A549 (cell line): ENCODE measurements around the gene RSAD1. TPM values are rescaled to one million over a fixed set of nuclear protein-coding genes. Genes with fewer than 3 reads are reported as not detected.

Experiments
- ATAC-seq, 2 experiments: fragments of 200-7000 bp in 1 of 2; fragments of >200 bp in 1 of 2; cut with Nextera tagmentation in 1 of 2; cut with Tn5 transposase in 1 of 2; 3 replicates each; pipeline versions ENCODE4 v1.8.0 to v1.9.1; 2018 to 2020; ENCODE audit warnings: mild to moderate bottlenecking in 1 of 2, moderate library complexity in 1 of 2
- CTCF ChIA-PET: fragments of 300-600 bp; sonication (Branson Sonifier 250); formaldehyde crosslinking; extraction: SDS; loops from one replicate; lab custom pipeline; 2021; ENCODE audit warnings: antibody characterized with exemption, inconsistent platforms; lab: Yijun Ruan, JAX
- POLR2A ChIA-PET: fragments of 350-600 bp; formaldehyde crosslinking; extraction: SDS; loops from one replicate; lab custom pipeline; 2021; ENCODE audit warnings: antibody characterized with exemption, inconsistent platforms; lab: Yijun Ruan, JAX
- DNase-seq, 2 experiments: peaks; one replicate each; pipeline versions ENCODE4 v3.0.0 to v3.0.0-alpha.2; 2011 to 2016; ENCODE audit warnings: low read depth in 1 of 2, low spot score in 1 of 2
- FAIRE-seq: peaks from 2 replicates; lab custom pipeline; 2011; peaks lifted over from hg19 to GRCh38; lab: Jason Lieb, UNC
- H3K27ac ChIP-seq, 2 experiments: fragments of >200 bp; sonication (Bioruptor Twin); formaldehyde crosslinking; 3 replicates each; pipeline ENCODE4 v1.5.1; 2016 to 2017
- H3K4me1 ChIP-seq: fragments of >200 bp; sonication (Bioruptor Twin); formaldehyde crosslinking; 3 replicates; pipeline ENCODE4 v1.6.1; 2016
- H3K4me2 ChIP-seq: fragments of >200 bp; sonication (Bioruptor Twin); formaldehyde crosslinking; 3 replicates; pipeline ENCODE4 v1.6.1; 2016
- H3K4me3 ChIP-seq: fragments of >200 bp; sonication (Bioruptor Twin); formaldehyde crosslinking; 3 replicates; pipeline ENCODE4 v1.5.1; 2016
- H3K9me3 ChIP-seq: fragments of >200 bp; sonication (Bioruptor Twin); formaldehyde crosslinking; 3 replicates; pipeline ENCODE4 v1.6.1; 2016
- BHLHE40 ChIP-seq: IDR thresholded peaks from 2 replicates; pipeline ENCODE4 v1.6.1; 2012; ENCODE audit warnings: low read depth, low read length, inconsistent platforms
- CBX2 ChIP-seq: fragments of 200-600 bp; sonication (generic); IDR thresholded peaks from 2 replicates; pipeline ENCODE4 v1.6.1; 2016; ENCODE audit warnings: low read depth, mild to moderate bottlenecking, borderline replicate concordance
- CBX8 ChIP-seq: fragments of 200-600 bp; sonication (generic); IDR thresholded peaks from 2 replicates; pipeline ENCODE4 v1.6.1; 2016
- CHD2 ChIP-seq: fragments of 150-350 bp; IDR thresholded peaks from 2 replicates; pipeline ENCODE4 v1.6.1; 2014; ENCODE audit warnings: low read length; ENCODE audit not compliant: partially characterized antibody
- CHD4 ChIP-seq: fragments of 200-600 bp; sonication (generic); IDR thresholded peaks from 2 replicates; pipeline ENCODE4 v1.6.1; 2016; ENCODE audit warnings: antibody characterized with exemption, mild to moderate bottlenecking, borderline replicate concordance
- EHMT2 ChIP-seq: fragments of 200-600 bp; sonication (generic); IDR thresholded peaks from 2 replicates; pipeline ENCODE4 v1.6.1; 2016; ENCODE audit warnings: antibody characterized with exemption, low read depth, mild to moderate bottlenecking, moderate library complexity
- EP300 ChIP-seq, 2 experiments: fragments of >200 bp; sonication (Bioruptor Twin); formaldehyde crosslinking; IDR thresholded peaks; 2 replicates in 1 of 2; 3 replicates in 1 of 2; pipeline ENCODE4 v1.6.1; 2016 to 2017
- FOXS1 ChIP-seq: fragments of 250-450 bp; sonication (Bioruptor Pico); IDR thresholded peaks from 2 replicates; pipeline ENCODE4 v1.5.0; 2020; ENCODE audit warnings: mild to moderate bottlenecking, moderate library complexity
- HDAC2 ChIP-seq: fragments of 200-600 bp; sonication (generic); IDR thresholded peaks from 2 replicates; pipeline ENCODE4 v1.6.1; 2016
- HEYL ChIP-seq: fragments of 250-450 bp; sonication (Bioruptor Pico); IDR thresholded peaks from 2 replicates; pipeline ENCODE4 v1.8.0; 2021; ENCODE audit warnings: mild to moderate bottlenecking, moderate library complexity
- HOXB5 ChIP-seq: fragments of 250-450 bp; sonication (Bioruptor Pico); IDR thresholded peaks from 2 replicates; pipeline ENCODE4 v1.5.0; 2020; ENCODE audit warnings: mild to moderate bottlenecking, moderate library complexity
- JUN ChIP-seq, 2 experiments: fragments of >200 bp; sonication (Bioruptor Twin); formaldehyde crosslinking; IDR thresholded peaks; 2 replicates in 1 of 2; 3 replicates in 1 of 2; pipeline ENCODE4 v1.6.1; 2016 to 2017
- KDM5A ChIP-seq: fragments of 200-600 bp; sonication (generic); IDR thresholded peaks from 2 replicates; pipeline ENCODE4 v1.6.1; 2016; ENCODE audit warnings: antibody characterized with exemption, mild to moderate bottlenecking
- MAFK ChIP-seq: fragments of 450-650 bp; IDR thresholded peaks from 2 replicates; pipeline ENCODE4 v1.6.1; 2014; ENCODE audit not compliant: partially characterized antibody
- MYC ChIP-seq: IDR thresholded peaks from 2 replicates; pipeline ENCODE4 v1.6.1; 2012; ENCODE audit warnings: mild to moderate bottlenecking, inconsistent platforms, low read length, improper control_type of control experiment, borderline replicate concordance
- NFE2L2 ChIP-seq: fragments of 150-350 bp; conservative IDR thresholded peaks from 2 replicates; pipeline ENCODE4 v1.6.1; 2014; ENCODE audit warnings: low read length
- PHF8 ChIP-seq: fragments of 200-600 bp; sonication (generic); IDR thresholded peaks from 2 replicates; pipeline ENCODE4 v1.6.1; 2016; ENCODE audit warnings: low read depth, mild to moderate bottlenecking, antibody characterized with exemption, moderate library complexity, borderline replicate concordance
- POLR2A ChIP-seq: IDR thresholded peaks from 2 replicates; pipeline ENCODE4 v1.6.1; 2012; ENCODE audit warnings: mild to moderate bottlenecking, low read length
- RARB ChIP-seq: fragments of 250-450 bp; sonication (Bioruptor Pico); IDR thresholded peaks from 2 replicates; pipeline ENCODE4 v1.8.0; 2021; ENCODE audit warnings: mild to moderate bottlenecking, moderate library complexity
- RCOR1 ChIP-seq: fragments of 150-350 bp; IDR thresholded peaks from 2 replicates; pipeline ENCODE4 v1.6.1; 2014; ENCODE audit warnings: antibody characterized with exemption, low read length, low read depth
- RNF2 ChIP-seq: fragments of 200-600 bp; sonication (generic); IDR thresholded peaks from 2 replicates; pipeline ENCODE4 v1.6.1; 2016; ENCODE audit warnings: low read depth, mild to moderate bottlenecking, antibody characterized with exemption, moderate library complexity, borderline replicate concordance
- SMC3 ChIP-seq: fragments of >200 bp; sonication (Bioruptor Twin); formaldehyde crosslinking; IDR thresholded peaks from 3 replicates; pipeline ENCODE4 v1.6.1; 2018; ENCODE audit warnings: inconsistent platforms
- SREBF2 ChIP-seq: fragments of 450-650 bp; IDR thresholded peaks from 2 replicates; pipeline ENCODE4 v1.6.1; 2014; ENCODE audit warnings: mild to moderate bottlenecking, moderate library complexity
- TFCP2L1 ChIP-seq: fragments of 250-450 bp; sonication (Bioruptor Pico); IDR thresholded peaks from 2 replicates; pipeline ENCODE4 v1.5.0; 2021; ENCODE audit warnings: mild to moderate bottlenecking
- TP53 ChIP-seq: fragments of 250-450 bp; sonication (Bioruptor Pico); IDR thresholded peaks from 2 replicates; pipeline ENCODE4 v1.5.0; 2021; ENCODE audit warnings: mild to moderate bottlenecking, moderate library complexity
- ZC3H11A ChIP-seq: fragments of 450-650 bp; IDR thresholded peaks from 2 replicates; pipeline ENCODE4 v1.6.1; 2014; ENCODE audit warnings: antibody characterized with exemption, mild to moderate bottlenecking
- ZNF302 ChIP-seq: fragments of 250-450 bp; sonication (Bioruptor Pico); IDR thresholded peaks from 2 replicates; pipeline ENCODE4 v1.9.0; 2021; ENCODE audit warnings: inconsistent platforms, mild to moderate bottlenecking, moderate library complexity
- WGBS: methylation state at CpG from one replicate; pipeline ENCODE4 v1.1.6; 2017; ENCODE audit errors: missing lambda C conversion rate; 5-methylcytosine and 5-hydroxymethylcytosine counted together
- polyA minus RNA-seq: library from RNA; depleted of rRNA, polyadenylated mRNA; stranded (reverse); fragments of >200 nt; gene quantifications from 2 replicates; pipeline ENCODE4 v1.2.3, GENCODE V29; 2011; rRNA and poly(A)+ RNA removed
- polyA plus RNA-seq, 4 experiments: library from polyadenylated mRNA; depleted of rRNA in 3 of 4; stranded (reverse); fragments of >200 nt; fragmentation: RNase III in 1 of 4; extraction: RNeasy Plus Mini Kit Qiagen cat#74134 plus additional on column Dnase treatment in 1 of 4; gene quantifications; 2 replicates in 3 of 4; 3 replicates in 1 of 4; pipeline ENCODE4 v1.2.3, GENCODE V29; 2011 to 2017
- TF ChIP-seq, protein P1 (sequence below): fragments of 250-450 bp; sonication (Bioruptor Pico); IDR thresholded peaks from 2 replicates; pipeline ENCODE4 v1.5.0; 2020; ENCODE audit warnings: low read depth, mild to moderate bottlenecking, moderate library complexity
- TF ChIP-seq, protein P2 (sequence below): fragments of >200 bp; sonication (Bioruptor Twin); formaldehyde crosslinking; IDR thresholded peaks from 3 replicates; pipeline ENCODE4 v1.6.1; 2016
- TF ChIP-seq, protein P3 (sequence below): fragments of 450-650 bp; IDR thresholded peaks from 2 replicates; pipeline ENCODE4 v1.6.1; 2014; ENCODE audit warnings: antibody characterized with exemption
- TF ChIP-seq, protein P4 (sequence below): fragments of 250-450 bp; sonication (Bioruptor Pico); IDR thresholded peaks from 2 replicates; pipeline ENCODE4 v1.5.0; 2021; ENCODE audit warnings: mild to moderate bottlenecking, moderate library complexity, borderline replicate concordance
- TF ChIP-seq, protein P5 (sequence below): fragments of 150-350 bp; IDR thresholded peaks from 2 replicates; pipeline ENCODE4 v1.6.1; 2014; ENCODE audit warnings: low read depth, mild to moderate bottlenecking, low read length
- TF ChIP-seq, protein P6 (sequence below): IDR thresholded peaks from 2 replicates; pipeline ENCODE4 v1.6.1; 2012

Gene RSAD1
- polyA plus RNA-seq (2011; rRNA removed) (38.2 and 47.2 TPM in 2 replicates), polyA plus RNA-seq (2017; fragmentation: RNase III; extraction: RNeasy Plus Mini Kit Qiagen cat#74134 plus additional on column Dnase treatment) (36.3 to 42.0 TPM (median 40.9 TPM) in 3 replicates), polyA minus RNA-seq (29.3 and 30.0 TPM in 2 replicates)
- polyA plus RNA-seq (2012; cell fraction: cytosol; rRNA removed): 32.7 and 42.8 TPM in 2 replicates
- polyA plus RNA-seq (2012; cell fraction: nucleus; rRNA removed): 81.1 and 85.4 TPM in 2 replicates

DNA sequence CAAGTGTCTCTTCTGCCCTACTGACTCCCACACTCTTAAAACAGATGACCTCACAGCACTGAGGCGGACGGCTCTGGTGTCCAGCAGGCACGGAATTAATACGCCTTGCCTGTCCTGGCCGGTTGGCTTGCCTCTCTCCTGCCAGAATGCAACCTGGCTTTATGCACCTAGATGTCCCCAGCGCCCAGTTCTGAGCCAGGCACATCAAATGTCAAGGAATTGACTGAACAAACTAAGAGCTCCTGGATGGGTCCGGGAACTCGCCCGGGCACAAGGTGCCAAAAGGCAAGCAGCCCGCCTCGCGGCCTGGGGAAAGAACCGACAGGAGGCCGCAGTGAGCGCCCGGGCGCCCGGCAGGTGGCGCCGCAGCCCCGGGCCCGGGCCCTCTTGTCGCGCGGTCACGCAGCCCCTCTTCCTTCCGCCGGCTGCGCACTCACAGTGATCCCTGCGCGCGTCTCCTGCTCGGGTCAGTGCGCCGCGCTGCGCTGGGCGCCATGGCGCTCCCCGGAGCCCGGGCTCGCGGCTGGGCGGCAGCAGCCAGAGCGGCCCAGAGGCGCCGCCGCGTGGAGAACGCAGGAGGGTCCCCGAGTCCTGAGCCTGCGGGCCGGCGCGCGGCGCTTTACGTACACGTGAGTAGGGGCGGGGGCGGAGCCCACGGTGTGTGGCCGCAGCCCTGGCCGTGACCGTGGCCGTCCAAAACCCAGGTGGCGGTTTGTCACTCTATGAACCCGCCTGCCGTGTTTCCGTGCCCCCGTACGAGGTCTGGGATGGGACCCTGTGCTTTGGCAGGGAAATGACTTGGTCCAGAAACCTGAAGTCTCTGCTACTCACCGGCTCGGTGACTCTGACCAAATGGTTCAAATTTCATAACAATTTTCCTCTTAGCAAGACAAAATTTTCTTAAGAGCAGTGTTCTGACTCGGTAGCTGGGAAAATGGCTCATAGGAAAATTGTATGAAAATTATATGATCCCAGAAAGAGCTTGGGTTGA, at the start of gene RSAD1:
Gene RSAD1, plus strand, starts transcription at position 470 of the 991 bp plus-strand sequence. Its CDS starts 25 bp downstream, at position 495.
- DNase-seq: peak; percentile 85 to 96
- 13% methylated on average over 20 of the region's 75 CpGs for WGBS
- POLR2A ChIA-PET: interaction anchor here (0.6 to 1.0 kb wide), 14 partner anchors 9 to 387 kb away, joined by 3 to 6 read pairs (median 4); partner anchors contain the start of genes LRRC59 and TOB1
- FAIRE-seq: no peak
- peak within 1 kb of the TSS; percentile 76 for H3K4me2 ChIP-seq
- H3K9me3 ChIP-seq: no peaks in the 10 kb centered on the region
- ATAC-seq: peak; percentile 78 to 89
- peak within 1 kb of the TSS; percentile 65 for H3K4me3 ChIP-seq
- CTCF ChIA-PET: interaction anchor here (0.6 to 10.0 kb wide), 65 partner anchors 9 to 475 kb away, joined by 3 to 238 read pairs (median 4); partner anchors contain the start of genes CHAD, COL1A1, EPN3 and LRRC59
- H3K4me1 ChIP-seq: peaks cover 31% of the 10 kb centered on the region
- peak within 1 kb of the TSS; percentile 79 to 91 for H3K27ac ChIP-seq
- TF ChIP-seq, protein P1, sequence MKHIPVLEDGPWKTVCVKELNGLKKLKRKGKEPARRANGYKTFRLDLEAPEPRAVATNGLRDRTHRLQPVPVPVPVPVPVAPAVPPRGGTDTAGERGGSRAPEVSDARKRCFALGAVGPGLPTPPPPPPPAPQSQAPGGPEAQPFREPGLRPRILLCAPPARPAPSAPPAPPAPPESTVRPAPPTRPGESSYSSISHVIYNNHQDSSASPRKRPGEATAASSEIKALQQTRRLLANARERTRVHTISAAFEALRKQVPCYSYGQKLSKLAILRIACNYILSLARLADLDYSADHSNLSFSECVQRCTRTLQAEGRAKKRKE: peak; percentile 62; the same call in 1 of the 2 replicates
- TF ChIP-seq CHD4 (no peak), RCOR1 (no peak), PHF8 (peak; percentile 97), KDM5A (no peak), RARB (no peak), TP53 (CRISPR knock-in tag) (no peak; the same call in 1 of the 2 replicates), FOXS1 (CRISPR knock-in tag) (no peak), HDAC2 (no peak), RNF2 (no peak), EHMT2 (no peak), HOXB5 (no peak), MAFK (no peak), CBX2 (no peak), TFCP2L1 (CRISPR knock-in tag) (no peak), EP300 (IDR thresholded peaks at IDR 0.05) (no peak), BHLHE40 (peak; percentile 88), SREBF2 (no peak), CHD2 (no peak), SMC3 (peak; percentile 81), POLR2A (peak; percentile 90), HEYL (no peak), NFE2L2 (no peak), MYC (peak; percentile 87; the same call in 1 of the 2 replicates), CBX8 (no peak), ZNF302 (CRISPR knock-in tag) (no peak), ZC3H11A (no peak), JUN (IDR thresholded peaks at IDR 0.05) (peak; percentile 76 to 95; a peak in 4 of 5 replicates)
- TF ChIP-seq, protein P2, sequence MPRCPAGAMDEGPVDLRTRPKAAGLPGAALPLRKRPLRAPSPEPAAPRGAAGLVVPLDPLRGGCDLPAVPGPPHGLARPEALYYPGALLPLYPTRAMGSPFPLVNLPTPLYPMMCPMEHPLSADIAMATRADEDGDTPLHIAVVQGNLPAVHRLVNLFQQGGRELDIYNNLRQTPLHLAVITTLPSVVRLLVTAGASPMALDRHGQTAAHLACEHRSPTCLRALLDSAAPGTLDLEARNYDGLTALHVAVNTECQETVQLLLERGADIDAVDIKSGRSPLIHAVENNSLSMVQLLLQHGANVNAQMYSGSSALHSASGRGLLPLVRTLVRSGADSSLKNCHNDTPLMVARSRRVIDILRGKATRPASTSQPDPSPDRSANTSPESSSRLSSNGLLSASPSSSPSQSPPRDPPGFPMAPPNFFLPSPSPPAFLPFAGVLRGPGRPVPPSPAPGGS: peak; percentile 93
- TF ChIP-seq, protein P3, sequence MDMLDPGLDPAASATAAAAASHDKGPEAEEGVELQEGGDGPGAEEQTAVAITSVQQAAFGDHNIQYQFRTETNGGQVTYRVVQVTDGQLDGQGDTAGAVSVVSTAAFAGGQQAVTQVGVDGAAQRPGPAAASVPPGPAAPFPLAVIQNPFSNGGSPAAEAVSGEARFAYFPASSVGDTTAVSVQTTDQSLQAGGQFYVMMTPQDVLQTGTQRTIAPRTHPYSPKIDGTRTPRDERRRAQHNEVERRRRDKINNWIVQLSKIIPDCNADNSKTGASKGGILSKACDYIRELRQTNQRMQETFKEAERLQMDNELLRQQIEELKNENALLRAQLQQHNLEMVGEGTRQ: peak; percentile 8; the same call in 1 of the 2 replicates
- TF ChIP-seq, protein P4, sequence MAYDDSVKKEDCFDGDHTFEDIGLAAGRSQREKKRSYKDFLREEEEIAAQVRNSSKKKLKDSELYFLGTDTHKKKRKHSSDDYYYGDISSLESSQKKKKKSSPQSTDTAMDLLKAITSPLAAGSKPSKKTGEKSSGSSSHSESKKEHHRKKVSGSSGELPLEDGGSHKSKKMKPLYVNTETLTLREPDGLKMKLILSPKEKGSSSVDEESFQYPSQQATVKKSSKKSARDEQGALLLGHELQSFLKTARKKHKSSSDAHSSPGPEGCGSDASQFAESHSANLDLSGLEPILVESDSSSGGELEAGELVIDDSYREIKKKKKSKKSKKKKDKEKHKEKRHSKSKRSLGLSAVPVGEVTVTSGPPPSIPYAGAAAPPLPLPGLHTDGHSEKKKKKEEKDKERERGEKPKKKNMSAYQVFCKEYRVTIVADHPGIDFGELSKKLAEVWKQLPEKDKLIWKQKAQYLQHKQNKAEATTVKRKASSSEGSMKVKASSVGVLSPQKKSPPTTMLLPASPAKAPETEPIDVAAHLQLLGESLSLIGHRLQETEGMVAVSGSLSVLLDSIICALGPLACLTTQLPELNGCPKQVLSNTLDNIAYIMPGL (CRISPR knock-in tag): peak; percentile 98
- TF ChIP-seq, protein P5, sequence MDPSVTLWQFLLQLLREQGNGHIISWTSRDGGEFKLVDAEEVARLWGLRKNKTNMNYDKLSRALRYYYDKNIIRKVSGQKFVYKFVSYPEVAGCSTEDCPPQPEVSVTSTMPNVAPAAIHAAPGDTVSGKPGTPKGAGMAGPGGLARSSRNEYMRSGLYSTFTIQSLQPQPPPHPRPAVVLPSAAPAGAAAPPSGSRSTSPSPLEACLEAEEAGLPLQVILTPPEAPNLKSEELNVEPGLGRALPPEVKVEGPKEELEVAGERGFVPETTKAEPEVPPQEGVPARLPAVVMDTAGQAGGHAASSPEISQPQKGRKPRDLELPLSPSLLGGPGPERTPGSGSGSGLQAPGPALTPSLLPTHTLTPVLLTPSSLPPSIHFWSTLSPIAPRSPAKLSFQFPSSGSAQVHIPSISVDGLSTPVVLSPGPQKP: no peak
- TF ChIP-seq, protein P6, sequence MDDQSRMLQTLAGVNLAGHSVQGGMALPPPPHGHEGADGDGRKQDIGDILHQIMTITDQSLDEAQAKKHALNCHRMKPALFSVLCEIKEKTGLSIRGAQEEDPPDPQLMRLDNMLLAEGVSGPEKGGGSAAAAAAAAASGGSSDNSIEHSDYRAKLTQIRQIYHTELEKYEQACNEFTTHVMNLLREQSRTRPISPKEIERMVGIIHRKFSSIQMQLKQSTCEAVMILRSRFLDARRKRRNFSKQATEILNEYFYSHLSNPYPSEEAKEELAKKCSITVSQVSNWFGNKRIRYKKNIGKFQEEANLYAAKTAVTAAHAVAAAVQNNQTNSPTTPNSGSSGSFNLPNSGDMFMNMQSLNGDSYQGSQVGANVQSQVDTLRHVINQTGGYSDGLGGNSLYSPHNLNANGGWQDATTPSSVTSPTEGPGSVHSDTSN: peak; percentile 63; the same call in 1 of the 2 replicates
